Upper lobe of left lung (tissue), 4 donors: ENCODE data around the gene FMR1.

Experiments
- CTCF ChIP-seq, 6 experiments: fragments of 450-650 bp in 4 of 6; fragments of 200-600 bp in 2 of 6; sonication (generic) in 2 of 6; IDR thresholded peaks; one replicate each; pipeline ENCODE4 v1.5.1; 2016 to 2019; ENCODE audit warnings: antibody characterized with exemption in 6 of 6
- POLR2A ChIP-seq, 4 donors: fragments of 450-650 bp; IDR thresholded peaks; one replicate each; pipeline ENCODE4 v1.5.1; 2016 to 2017; ENCODE audit warnings: antibody characterized with exemption in 4 of 4, mild to moderate bottlenecking in 2 of 4
- POLR2AphosphoS5 ChIP-seq, 2 donors: sonication (generic); formaldehyde crosslinking; IDR thresholded peaks; one replicate each; pipeline ENCODE4 v1.5.1; 2017; ENCODE audit warnings: antibody characterized with exemption in 2 of 2

- TF ChIP-seq CTCF (IDR thresholded peaks at IDR 0.05) = no peak
- no peak for TF ChIP-seq POLR2A (IDR thresholded peaks at IDR 0.05)
- no peak for TF ChIP-seq POLR2AphosphoS5 (IDR thresholded peaks at IDR 0.05)
Measured at GRCh38 chrX:147914591-147914990, 2.9 kb downstream of the FMR1 start.
